ENCODE results near the gene MYO1A. TPM values are rescaled to one million over a fixed set of nuclear protein-coding genes. Genes with fewer than 3 reads are reported as not detected.

The MYO1A gene
- total and polyA plus RNA-seq, 2 of the 13 experiments (the other 11 are each of a cell fraction or from before 2014, with no cell fraction given): 5.3 to 6.0 TPM

DNA sequence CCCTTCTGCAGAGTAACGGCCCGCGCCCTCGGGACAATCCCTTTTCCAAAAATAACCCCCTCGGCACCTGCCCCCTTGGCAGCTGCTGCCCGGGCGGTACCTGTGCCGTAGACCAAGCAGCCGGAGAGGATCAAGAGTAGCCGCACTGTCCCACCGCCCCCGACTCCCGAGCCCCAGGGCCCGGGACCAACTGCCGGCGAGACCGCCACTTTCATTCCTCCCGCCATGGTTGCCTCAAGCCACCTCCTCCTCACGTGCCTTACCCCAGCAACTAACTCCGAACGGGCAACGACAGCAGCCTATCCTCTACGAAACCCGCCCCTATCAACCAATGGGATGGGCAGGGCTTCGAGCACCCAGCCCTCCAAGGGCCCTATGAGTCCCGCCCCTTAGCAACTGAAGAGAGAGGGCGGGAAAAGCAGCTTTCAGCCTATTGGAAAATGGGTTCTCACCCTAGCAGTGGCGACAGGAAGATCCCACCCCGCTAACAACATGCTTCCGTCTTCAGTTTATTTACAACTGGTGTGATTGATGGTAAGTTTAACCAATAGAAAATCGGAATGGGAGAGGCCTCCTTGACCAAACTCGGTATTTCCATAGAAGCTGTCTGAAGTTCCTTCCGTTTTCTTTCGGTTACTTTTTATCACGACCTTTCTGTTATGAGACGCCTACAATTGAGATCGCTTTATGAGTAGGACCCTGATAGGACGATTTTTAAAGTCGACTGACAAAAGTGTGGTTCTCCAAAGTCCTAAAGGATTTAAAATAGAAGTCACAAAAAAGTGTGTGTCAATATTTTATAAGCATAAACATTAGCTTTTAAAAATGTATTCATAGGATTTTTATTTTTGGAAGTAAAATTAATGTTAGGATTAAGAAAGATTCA lies 28.8 kb upstream of the MYO1A start, which contains the start of gene NEMP1 (continued):
- TF ChIP-seq, protein P1, sequence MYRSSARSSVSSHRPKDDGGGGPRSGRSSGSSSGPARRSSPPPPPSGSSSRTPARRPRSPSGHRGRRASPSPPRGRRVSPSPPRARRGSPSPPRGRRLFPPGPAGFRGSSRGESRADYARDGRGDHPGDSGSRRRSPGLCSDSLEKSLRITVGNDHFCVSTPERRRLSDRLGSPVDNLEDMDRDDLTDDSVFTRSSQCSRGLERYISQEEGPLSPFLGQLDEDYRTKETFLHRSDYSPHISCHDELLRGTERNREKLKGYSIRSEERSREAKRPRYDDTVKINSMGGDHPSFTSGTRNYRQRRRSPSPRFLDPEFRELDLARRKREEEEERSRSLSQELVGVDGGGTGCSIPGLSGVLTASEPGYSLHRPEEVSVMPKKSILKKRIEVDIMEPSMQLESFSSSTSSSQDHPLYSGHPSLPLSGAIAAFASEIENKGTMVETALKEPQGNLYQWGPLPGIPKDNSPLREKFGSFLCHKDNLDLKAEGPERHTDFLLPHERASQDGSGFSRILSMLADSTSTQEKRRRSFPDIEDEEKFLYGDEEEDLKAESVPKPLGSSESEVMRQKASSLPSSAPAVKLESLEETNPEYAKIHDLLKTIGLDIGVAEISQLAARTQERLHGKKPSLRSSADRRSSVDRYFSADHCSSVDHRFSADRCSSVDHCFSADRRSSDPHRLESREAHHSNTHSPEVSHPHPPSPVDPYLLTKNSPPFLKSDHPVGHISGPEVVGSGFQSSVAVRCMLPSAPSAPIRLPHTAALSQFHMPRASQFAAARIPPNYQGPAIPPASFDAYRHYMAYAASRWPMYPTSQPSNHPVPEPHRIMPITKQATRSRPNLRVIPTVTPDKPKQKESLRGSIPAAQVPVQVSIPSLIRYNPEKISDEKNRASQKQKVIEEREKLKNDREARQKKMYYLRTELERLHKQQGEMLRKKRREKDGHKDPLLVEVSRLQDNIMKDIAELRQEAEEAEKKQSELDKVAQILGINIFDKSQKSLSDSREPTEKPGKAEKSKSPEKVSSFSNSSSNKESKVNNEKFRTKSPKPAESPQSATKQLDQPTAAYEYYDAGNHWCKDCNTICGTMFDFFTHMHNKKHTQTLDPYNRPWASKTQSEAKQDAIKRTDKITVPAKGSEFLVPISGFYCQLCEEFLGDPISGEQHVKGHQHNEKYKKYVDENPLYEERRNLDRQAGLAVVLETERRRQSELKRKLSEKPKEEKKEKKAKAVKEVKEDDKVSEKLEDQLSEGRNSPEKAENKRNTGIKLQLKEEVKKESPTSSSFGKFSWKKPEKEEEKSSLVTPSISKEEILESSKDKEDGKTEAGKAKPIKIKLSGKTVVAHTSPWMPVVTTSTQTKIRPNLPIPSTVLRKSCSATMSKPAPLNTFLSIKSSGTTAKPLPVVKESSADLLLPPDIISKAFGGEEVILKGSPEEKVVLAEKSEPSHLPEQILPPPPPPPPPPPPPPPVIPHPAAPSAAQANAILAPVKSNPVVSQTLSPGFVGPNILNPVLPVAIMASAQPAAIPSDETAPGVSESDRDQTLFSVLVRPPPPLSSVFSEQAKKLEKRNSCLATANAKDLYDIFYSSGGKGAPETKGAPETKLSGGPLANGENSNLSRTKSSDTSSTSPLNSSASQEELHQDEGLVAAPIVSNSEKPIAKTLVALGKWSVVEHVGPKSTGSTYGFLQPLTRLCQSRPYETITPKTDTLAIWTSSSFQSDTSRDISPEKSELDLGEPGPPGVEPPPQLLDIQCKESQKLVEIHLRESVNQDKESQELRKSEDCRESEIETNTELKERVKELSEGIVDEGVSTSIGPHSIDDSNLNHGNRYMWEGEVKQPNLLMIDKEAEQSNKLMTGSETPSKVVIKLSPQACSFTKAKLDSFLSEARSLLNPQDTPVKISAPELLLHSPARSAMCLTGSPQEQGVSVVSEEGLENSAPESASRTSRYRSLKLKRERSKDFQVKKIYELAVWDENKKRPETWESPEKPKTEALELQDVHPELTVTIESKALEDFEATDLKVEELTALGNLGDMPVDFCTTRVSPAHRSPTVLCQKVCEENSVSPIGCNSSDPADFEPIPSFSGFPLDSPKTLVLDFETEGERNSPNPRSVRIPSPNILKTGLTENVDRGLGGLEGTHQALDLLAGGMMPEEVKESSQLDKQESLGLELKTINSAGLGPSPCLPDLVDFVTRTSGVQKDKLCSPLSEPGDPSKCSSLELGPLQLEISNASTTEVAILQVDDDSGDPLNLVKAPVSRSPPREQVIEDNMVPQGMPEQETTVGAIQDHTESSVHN (CRISPR knock-in tag; IDR thresholded peaks at IDR 0.05): peak; percentile 66; the same call in 1 of the 2 replicates
- TF ChIP-seq NR2C2 (CRISPR knock-in tag; IDR thresholded peaks at IDR 0.05; ENCODE audit: borderline replicate concordance) (no peak), NR2F1 (CRISPR knock-in tag; IDR thresholded peaks at IDR 0.05) (no peak), ZC3H13 (CRISPR knock-in tag; IDR thresholded peaks at IDR 0.05) (peak; percentile 32; the same call in 1 of the 2 replicates), HOXA7 (CRISPR knock-in tag; IDR thresholded peaks at IDR 0.05) (no peak), RBM22 (optimal IDR thresholded peaks at IDR 0.05; ENCODE audit: low read length) (no peak), MIER2 (CRISPR knock-in tag; IDR thresholded peaks at IDR 0.05) (no peak), ZNF83 (CRISPR knock-in tag; IDR thresholded peaks at IDR 0.05; ENCODE audit: borderline replicate concordance) (no peak)
- TF ChIP-seq, protein P2, sequence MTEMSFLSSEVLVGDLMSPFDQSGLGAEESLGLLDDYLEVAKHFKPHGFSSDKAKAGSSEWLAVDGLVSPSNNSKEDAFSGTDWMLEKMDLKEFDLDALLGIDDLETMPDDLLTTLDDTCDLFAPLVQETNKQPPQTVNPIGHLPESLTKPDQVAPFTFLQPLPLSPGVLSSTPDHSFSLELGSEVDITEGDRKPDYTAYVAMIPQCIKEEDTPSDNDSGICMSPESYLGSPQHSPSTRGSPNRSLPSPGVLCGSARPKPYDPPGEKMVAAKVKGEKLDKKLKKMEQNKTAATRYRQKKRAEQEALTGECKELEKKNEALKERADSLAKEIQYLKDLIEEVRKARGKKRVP (CRISPR knock-in tag; IDR thresholded peaks at IDR 0.05): peak in 1 of 2 experiments; percentile 21; a peak in 1 of 4 replicates
- TF ChIP-seq, protein P3, sequence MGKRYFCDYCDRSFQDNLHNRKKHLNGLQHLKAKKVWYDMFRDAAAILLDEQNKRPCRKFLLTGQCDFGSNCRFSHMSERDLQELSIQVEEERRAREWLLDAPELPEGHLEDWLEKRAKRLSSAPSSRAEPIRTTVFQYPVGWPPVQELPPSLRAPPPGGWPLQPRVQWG (CRISPR knock-in tag; IDR thresholded peaks at IDR 0.05; ENCODE audit: borderline replicate concordance, low read depth): no peak
- TF ChIP-seq, protein P4, sequence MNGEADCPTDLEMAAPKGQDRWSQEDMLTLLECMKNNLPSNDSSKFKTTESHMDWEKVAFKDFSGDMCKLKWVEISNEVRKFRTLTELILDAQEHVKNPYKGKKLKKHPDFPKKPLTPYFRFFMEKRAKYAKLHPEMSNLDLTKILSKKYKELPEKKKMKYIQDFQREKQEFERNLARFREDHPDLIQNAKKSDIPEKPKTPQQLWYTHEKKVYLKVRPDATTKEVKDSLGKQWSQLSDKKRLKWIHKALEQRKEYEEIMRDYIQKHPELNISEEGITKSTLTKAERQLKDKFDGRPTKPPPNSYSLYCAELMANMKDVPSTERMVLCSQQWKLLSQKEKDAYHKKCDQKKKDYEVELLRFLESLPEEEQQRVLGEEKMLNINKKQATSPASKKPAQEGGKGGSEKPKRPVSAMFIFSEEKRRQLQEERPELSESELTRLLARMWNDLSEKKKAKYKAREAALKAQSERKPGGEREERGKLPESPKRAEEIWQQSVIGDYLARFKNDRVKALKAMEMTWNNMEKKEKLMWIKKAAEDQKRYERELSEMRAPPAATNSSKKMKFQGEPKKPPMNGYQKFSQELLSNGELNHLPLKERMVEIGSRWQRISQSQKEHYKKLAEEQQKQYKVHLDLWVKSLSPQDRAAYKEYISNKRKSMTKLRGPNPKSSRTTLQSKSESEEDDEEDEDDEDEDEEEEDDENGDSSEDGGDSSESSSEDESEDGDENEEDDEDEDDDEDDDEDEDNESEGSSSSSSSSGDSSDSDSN (CRISPR knock-in tag; IDR thresholded peaks at IDR 0.05): peak; percentile 30; the same call in 1 of the 2 replicates
- TF ChIP-seq, protein P5, sequence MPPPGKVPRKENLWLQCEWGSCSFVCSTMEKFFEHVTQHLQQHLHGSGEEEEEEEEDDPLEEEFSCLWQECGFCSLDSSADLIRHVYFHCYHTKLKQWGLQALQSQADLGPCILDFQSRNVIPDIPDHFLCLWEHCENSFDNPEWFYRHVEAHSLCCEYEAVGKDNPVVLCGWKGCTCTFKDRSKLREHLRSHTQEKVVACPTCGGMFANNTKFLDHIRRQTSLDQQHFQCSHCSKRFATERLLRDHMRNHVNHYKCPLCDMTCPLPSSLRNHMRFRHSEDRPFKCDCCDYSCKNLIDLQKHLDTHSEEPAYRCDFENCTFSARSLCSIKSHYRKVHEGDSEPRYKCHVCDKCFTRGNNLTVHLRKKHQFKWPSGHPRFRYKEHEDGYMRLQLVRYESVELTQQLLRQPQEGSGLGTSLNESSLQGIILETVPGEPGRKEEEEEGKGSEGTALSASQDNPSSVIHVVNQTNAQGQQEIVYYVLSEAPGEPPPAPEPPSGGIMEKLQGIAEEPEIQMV (CRISPR knock-in tag; IDR thresholded peaks at IDR 0.05; ENCODE audit: low read depth): peak; percentile 28; the same call in 1 of the 2 replicates

Data from HepG2 (cell line).